ENCODE results near the gene CIAO2B. TPM values are rescaled to one million over a fixed set of nuclear protein-coding genes. Genes with fewer than 3 reads are reported as not detected.

Gene CIAO2B
- total and polyA plus RNA-seq, 9 donors = 40.1 to 150 (median 66.7) TPM

GRCh38 chr16:66953462-66954096 is 19.4 kb upstream of the CIAO2B start:
- H3K9me3 ChIP-seq = no peaks in the 10 kb centered on the region
- no peaks in the 10 kb centered on the region for H3K27me3 ChIP-seq
- no peak overlapping the region for H3K4me3 ChIP-seq
- no peak overlapping the region for H3K27ac ChIP-seq
- H3K4me1 ChIP-seq (ENCODE audit: insufficient read depth) = peaks cover 2% of the 10 kb centered on the region
- no peak for DNase-seq
- TF ChIP-seq POLR2A (IDR thresholded peaks at IDR 0.05) (no peak), EP300 (IDR thresholded peaks at IDR 0.05) (no peak), CTCF (IDR thresholded peaks at IDR 0.05) (no peak)
- H3K36me3 ChIP-seq = no peaks in the 10 kb centered on the region
- WGBS, 3 donors = 79 to 87% (median 81%) methylated on average over 10 of the region's 10 CpGs
- intact Hi-C loops (cut with DNase I) = loop anchor here in 1 of 4 donors (5.0 kb wide), 1 partner anchor 204 kb away; the partner anchor contains the start of genes FBXL8 and TRADD

GRCh38 chr16:66952430-66953110 is 18.4 kb upstream of the CIAO2B start:
- Histone ChIP-seq H3K4me1 (ENCODE audit: insufficient read depth) (peaks cover 3% of the 10 kb centered on the region), H3K9me3 (no peaks in the 10 kb centered on the region), H3K4me3 (no peak overlapping the region), H3K27ac (no peak overlapping the region), H3K36me3 (no peaks in the 10 kb centered on the region), H3K27me3 (no peaks in the 10 kb centered on the region)
- intact Hi-C loops (cut with DNase I) = loop anchor here in 1 of 4 donors (5.0 kb wide), 1 partner anchor 205 kb away; the partner anchor contains the start of genes FBXL8 and TRADD
- no peak for DNase-seq
- 82 to 91% (median 86%) methylated on average over 7 of the region's 7 CpGs for WGBS, 3 donors
- no peak for TF ChIP-seq EP300 (IDR thresholded peaks at IDR 0.05)
- no peak for TF ChIP-seq CTCF (IDR thresholded peaks at IDR 0.05)
- no peak for TF ChIP-seq POLR2A (IDR thresholded peaks at IDR 0.05)

- Histone ChIP-seq H3K27ac (no peak overlapping the region), H3K4me1 (ENCODE audit: insufficient read depth) (peaks cover 3% of the 10 kb centered on the region), H3K4me3 (no peak overlapping the region), H3K36me3 (no peaks in the 10 kb centered on the region), H3K27me3 (no peaks in the 10 kb centered on the region), H3K9me3 (no peaks in the 10 kb centered on the region)
- TF ChIP-seq EP300 (IDR thresholded peaks at IDR 0.05) = no peak
- TF ChIP-seq POLR2A (IDR thresholded peaks at IDR 0.05) = no peak
- TF ChIP-seq CTCF (IDR thresholded peaks at IDR 0.05) = no peak
- 72 to 80% (median 74%) methylated on average over 4 of the region's 4 CpGs for WGBS, 3 donors
- intact Hi-C loops (cut with DNase I) = loop anchor here in 1 of 4 donors (5.0 kb wide), 1 partner anchor 206 kb away; the partner anchor contains the start of genes FBXL8 and TRADD
- no peak for DNase-seq
Observed at GRCh38 chr16:66950971-66951790, 17.0 kb upstream of the CIAO2B start.

GRCh38 chr16:66950437-66950836 is 16.2 kb upstream of the CIAO2B start:
- Histone ChIP-seq H3K4me3 (no peak overlapping the region), H3K27me3 (no peaks in the 10 kb centered on the region), H3K27ac (no peak overlapping the region), H3K36me3 (no peaks in the 10 kb centered on the region), H3K9me3 (no peaks in the 10 kb centered on the region), H3K4me1 (ENCODE audit: insufficient read depth) (peaks cover 3% of the 10 kb centered on the region)
- intact Hi-C loops (cut with DNase I) = loop anchor here in 1 of 4 donors (5.0 kb wide), 1 partner anchor 207 kb away; the partner anchor contains the start of genes FBXL8 and TRADD
- 74 to 83% (median 77%) methylated on average over 2 of the region's 2 CpGs for WGBS, 3 donors
- TF ChIP-seq CTCF (IDR thresholded peaks at IDR 0.05) = no peak
- TF ChIP-seq EP300 (IDR thresholded peaks at IDR 0.05) = no peak
- TF ChIP-seq POLR2A (IDR thresholded peaks at IDR 0.05) = no peak
- no peak for DNase-seq

All from ovary (tissue), 9 donors.